Fibroblast of the aortic adventitia (primary cell): ENCODE data around the gene ENKD1. TPM values are rescaled to one million over a fixed set of nuclear protein-coding genes. Genes with fewer than 3 reads are reported as not detected.

ENCODE experiments used
- DNase-seq: peaks from one replicate; pipeline ENCODE4 v3.0.0-alpha.2; 2010; ENCODE audit warnings: low read depth
- H3K4me3 ChIP-seq: 2 replicates; pipeline ENCODE4 v1.5.1; 2011; ENCODE audit warnings: low read depth, mild to moderate bottlenecking, control low read depth, low read length, moderate library complexity
- total RNA-seq: library from RNA; depleted of rRNA; stranded (reverse); fragments of >200 nt; gene quantifications from 2 replicates; pipeline ENCODE4 v1.2.3, GENCODE V29; 2012; ENCODE audit warnings: low replicate concordance
- TF ChIP-seq, protein P1 (sequence below): IDR thresholded peaks from 2 replicates; pipeline ENCODE4 v1.5.1; 2011; ENCODE audit warnings: mild to moderate bottlenecking, low read length, control low read depth, inconsistent platforms; ENCODE audit not compliant: insufficient read depth

The ENKD1 gene
- total RNA-seq, 1 donor: 14.1 TPM

DNA sequence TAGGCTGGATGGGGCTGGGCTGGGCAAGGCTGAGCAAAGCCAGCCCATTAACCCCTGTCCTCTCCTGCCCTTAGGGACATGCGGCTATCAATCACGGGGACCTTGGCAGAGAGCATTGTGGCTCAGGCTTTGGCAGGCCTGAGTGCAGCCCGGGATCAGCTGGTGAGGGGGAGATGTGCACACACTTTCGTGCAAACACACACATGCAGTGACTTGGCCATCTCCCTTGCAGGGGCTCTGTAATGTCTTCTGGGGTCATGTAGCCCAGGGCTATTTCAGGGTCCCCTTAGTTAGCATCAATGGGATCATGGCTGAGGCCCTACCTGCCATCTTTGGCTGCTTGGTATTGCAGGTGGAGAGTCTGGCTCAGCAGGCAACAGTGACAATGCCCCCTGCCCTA is 14.7 kb downstream of the ENKD1 start:
- no peak overlapping the region for H3K4me3 ChIP-seq
- TF ChIP-seq, protein P1, sequence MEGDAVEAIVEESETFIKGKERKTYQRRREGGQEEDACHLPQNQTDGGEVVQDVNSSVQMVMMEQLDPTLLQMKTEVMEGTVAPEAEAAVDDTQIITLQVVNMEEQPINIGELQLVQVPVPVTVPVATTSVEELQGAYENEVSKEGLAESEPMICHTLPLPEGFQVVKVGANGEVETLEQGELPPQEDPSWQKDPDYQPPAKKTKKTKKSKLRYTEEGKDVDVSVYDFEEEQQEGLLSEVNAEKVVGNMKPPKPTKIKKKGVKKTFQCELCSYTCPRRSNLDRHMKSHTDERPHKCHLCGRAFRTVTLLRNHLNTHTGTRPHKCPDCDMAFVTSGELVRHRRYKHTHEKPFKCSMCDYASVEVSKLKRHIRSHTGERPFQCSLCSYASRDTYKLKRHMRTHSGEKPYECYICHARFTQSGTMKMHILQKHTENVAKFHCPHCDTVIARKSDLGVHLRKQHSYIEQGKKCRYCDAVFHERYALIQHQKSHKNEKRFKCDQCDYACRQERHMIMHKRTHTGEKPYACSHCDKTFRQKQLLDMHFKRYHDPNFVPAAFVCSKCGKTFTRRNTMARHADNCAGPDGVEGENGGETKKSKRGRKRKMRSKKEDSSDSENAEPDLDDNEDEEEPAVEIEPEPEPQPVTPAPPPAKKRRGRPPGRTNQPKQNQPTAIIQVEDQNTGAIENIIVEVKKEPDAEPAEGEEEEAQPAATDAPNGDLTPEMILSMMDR: no peak
- no peak for DNase-seq

DNA sequence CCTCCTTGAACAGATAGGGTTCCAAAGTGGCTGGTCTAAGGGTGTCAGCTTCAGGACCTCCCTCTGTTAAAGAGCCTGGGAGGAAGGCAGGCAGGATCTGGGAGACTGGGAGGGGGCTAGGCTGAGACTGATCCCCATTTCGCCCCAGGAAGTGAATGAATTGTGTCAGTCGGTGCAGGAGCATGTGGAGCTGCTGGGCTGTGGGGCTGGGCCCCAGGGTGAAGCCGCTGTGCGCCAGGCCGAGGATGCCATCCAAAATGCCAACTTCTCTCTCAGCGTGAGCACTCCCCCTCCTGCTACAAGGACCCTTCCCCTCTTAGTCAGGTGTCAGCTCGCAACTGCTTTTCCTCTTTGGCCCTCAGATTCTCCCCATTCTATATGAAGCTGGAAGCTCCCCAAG is 15.5 kb downstream of the ENKD1 start:
- TF ChIP-seq, protein P1: no peak
- no peak for DNase-seq

DNA sequence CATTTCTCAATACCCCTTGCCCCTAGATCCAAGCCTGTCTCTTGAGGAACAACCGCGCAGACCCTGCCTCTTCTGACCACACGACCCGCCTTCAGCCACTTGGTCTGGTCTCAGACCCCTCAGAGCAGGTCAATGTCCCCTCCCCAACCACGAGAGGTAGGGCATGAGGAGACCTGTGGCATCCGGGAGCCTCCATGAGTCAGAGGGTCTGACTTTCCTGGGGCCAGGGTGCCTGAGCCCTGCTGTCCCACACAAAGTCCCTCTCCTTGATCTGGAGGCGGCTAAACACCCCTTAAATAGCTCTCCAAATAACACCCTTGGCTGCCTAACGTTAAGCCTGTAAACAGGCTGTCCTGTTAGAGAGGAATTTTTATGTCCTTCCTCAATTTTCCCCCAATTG is 16.5 kb downstream of the ENKD1 start:
- TF ChIP-seq, protein P1: no peak
- no peak overlapping the region for H3K4me3 ChIP-seq
- DNase-seq: no peak

More for the DNA sequence above, 15.5 kb downstream of the ENKD1 start:
- H3K4me3 ChIP-seq: no peak overlapping the region

DNA sequence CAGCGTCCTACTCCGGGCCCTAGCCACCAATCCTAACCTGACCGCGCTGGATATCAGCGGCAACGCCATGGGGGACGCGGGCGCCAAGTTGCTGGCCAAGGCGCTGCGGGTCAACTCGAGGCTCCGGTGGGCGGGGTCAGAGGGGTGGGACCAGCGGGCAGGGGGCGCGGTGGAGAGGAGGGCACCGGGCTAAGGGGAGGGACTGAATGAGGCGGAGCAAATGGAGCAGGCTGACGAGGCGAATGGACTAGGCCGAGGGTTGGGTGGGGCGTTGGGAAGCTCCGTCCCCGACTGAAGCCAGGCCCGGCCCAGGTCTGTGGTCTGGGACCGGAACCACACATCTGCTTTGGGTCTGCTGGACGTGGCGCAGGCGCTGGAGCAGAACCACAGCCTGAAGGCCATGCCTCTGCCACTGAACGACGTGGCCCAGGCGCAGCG is 17.0 kb downstream of the ENKD1 start:
- no peak for DNase-seq
- TF ChIP-seq, protein P1: no peak
- no peak overlapping the region for H3K4me3 ChIP-seq

DNA sequence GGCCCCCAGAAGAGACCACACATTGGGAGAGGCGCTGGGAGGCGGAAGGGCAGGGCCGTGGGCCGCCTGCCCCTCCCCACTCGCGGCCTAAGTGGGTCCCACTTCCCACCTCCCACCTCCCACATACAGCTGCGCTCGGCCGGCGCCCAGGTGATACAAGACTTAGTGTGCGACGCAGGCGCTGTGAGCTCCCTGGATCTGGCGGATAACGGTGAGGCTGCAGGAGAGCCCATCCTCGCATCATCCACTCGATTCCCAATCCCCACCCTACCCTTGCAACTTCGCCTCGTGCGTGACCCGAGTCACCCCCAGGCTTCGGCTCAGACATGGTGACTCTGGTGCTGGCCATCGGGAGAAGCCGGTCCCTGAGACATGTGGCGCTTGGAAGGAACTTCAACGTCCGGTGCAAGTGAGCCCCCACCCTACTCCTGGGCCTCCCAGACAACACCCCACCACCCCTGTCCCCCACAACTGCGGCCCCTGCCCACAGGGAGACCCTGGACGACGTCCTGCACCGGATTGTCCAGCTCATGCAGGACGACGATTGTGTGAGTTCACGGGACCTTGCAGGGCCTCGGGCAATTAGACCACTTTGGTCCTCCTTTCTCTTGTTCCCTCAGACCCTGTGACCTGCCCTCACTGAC is 17.7 kb downstream of the ENKD1 start:
- TF ChIP-seq, protein P1: no peak
- H3K4me3 ChIP-seq: no peak overlapping the region
- DNase-seq: no peak

DNA sequence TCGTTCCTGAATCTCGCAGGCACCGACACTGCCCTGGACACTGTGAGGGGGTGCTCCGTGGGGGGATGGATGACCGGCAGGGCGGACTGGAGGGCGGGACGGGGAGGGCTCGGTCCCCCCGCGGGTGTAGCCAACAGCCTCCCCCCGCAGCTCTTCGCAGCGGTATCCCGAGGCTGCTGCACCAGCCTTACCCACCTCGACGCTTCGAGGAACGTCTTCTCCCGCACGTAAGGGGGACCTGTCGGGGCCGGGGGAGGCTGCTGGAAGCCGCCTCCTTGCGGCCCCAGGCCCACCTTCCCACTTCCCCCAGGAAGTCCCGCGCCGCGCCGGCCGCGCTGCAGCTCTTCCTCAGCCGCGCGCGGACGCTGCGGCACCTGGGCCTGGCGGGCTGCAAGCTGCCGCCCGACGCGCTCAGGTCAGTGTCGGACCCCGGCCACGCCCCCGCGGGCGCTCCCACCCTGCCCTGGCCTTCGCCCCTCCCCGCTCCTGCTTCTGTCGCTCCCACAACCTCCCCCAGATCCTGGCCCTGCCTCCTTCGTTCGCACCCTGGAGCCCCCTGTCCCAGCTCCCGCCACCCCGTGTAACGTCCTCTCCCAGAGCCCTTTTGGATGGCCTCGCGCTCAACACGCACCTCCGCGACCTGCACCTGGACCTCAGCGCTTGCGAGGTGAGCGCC is 18.3 kb downstream of the ENKD1 start:
- DNase-seq: no peak
- TF ChIP-seq, protein P1: no peak
- no peak overlapping the region for H3K4me3 ChIP-seq
